Measurements from ENCODE around the gene PSAT1. TPM values are rescaled to one million over a fixed set of nuclear protein-coding genes. Genes with fewer than 3 reads are reported as not detected.

Gene PSAT1
- total and polyA plus RNA-seq, 2 of the 8 experiments (the other 6 are each of a cell fraction or from before 2014, with no cell fraction given) = 204 to 341 TPM

DNA sequence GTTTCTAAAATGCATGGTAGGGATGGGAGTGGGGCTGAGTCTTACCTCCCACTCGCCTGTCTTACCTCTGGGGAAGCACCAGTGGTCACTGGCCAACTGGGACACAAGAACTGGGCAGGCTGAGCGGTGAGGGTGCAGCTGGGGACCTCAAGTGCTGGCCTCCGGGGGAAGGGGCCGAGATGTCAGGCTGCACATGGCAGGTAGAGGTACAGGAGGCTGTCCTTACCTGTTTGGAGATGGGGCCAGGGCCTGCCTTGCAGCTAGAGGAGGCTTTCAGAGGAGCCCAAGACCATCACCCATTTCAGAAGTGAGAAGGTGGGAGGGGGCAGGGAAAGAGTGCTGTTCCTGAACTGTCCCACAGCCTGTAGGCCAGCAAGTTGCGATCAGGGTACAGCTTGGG is 14.2 kb downstream of the PSAT1 start:
- no peak overlapping the region for H3K27ac ChIP-seq (ENCODE audit: low read depth, low read length)
- no peaks in the 10 kb centered on the region; a peak in 1 of 4 replicates for H3K9me3 ChIP-seq (ENCODE audit: insufficient read depth in 2 of 2, low read depth in 1 of 2, low read length in 1 of 2)
- no peaks in the 10 kb centered on the region for H3K4me1 ChIP-seq (replicated peaks in 1 of 4; ENCODE audit: control insufficient read depth in 3 of 4, insufficient read depth in 4 of 4, low read length in 3 of 4)
- H2BK120ac ChIP-seq (replicated peaks; ENCODE audit: low read depth, low read length) = no peak overlapping the region
- FAIRE-seq (no peak), DNase-seq (ENCODE audit: low read depth in 1 of 2, low spot score in 2 of 2) (no peak)
- no peak overlapping the region; a peak in 1 of 7 replicates for H3K9ac ChIP-seq (replicated peaks in 1 of 4; ENCODE audit: extremely low read depth in 1 of 4, low read depth in 3 of 4, low read length in 3 of 4)
- H2BK15ac ChIP-seq (ENCODE audit: low read length) = no peak overlapping the region
- no peak overlapping the region for H2AFZ ChIP-seq (ENCODE audit: low read length)
- H3K79me2 ChIP-seq (ENCODE audit: control insufficient read depth in 1 of 2, insufficient read depth in 2 of 2, low read length in 2 of 2) = peaks cover 0 to 76% of the 10 kb centered on the region in 2 experiments; a peak in 2 of 4 replicates
- H2BK12ac ChIP-seq (ENCODE audit: low read depth, low read length) = no peak overlapping the region
- H3K4me3 ChIP-seq (ENCODE audit: extremely low read depth in 1 of 4, insufficient read depth in 2 of 4, low read depth in 3 of 4, low read length in 4 of 4) = no peak overlapping the region
- no peak overlapping the region; the same call in 1 of the 2 replicates for H2BK5ac ChIP-seq (ENCODE audit: low read depth, low read length)
- TF ChIP-seq POLR2AphosphoS5 (IDR thresholded peaks at IDR 0.05; ENCODE audit: low read depth, low read length) (peak; percentile 75; the same call in 1 of the 2 replicates), MAFK (IDR thresholded peaks at IDR 0.05; ENCODE audit: low read depth, low read length) (no peak), BACH1 (IDR thresholded peaks at IDR 0.05; ENCODE audit: low read length) (no peak), SUZ12 (IDR thresholded peaks at IDR 0.05; ENCODE audit: low read length) (no peak), CREB1 (IDR thresholded peaks at IDR 0.05) (no peak), SP1 (IDR thresholded peaks at IDR 0.05; ENCODE audit: low read depth, low read length) (no peak)
- TF ChIP-seq, protein P1, sequence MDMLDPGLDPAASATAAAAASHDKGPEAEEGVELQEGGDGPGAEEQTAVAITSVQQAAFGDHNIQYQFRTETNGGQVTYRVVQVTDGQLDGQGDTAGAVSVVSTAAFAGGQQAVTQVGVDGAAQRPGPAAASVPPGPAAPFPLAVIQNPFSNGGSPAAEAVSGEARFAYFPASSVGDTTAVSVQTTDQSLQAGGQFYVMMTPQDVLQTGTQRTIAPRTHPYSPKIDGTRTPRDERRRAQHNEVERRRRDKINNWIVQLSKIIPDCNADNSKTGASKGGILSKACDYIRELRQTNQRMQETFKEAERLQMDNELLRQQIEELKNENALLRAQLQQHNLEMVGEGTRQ (IDR thresholded peaks at IDR 0.05; ENCODE audit: low read length) = no peak
- H4K8ac ChIP-seq (ENCODE audit: extremely low read depth, insufficient read depth, low read length) = no peak overlapping the region
- no peaks in the 10 kb centered on the region for H3K27me3 ChIP-seq (replicated peaks in 1 of 4; ENCODE audit: control insufficient read depth in 3 of 4, extremely low read depth in 1 of 4, insufficient read depth in 3 of 4, low read length in 3 of 4)
- 93% methylated on average over 5 of the region's 5 CpGs; no CpG with 5 or more reads in 1 of the 2 experiments for WGBS, 2 experiments (ENCODE audit: extremely low coverage in 1 of 2, insufficient coverage in 1 of 2, insufficient read length in 1 of 2, insufficient replicate concordance in 2 of 2, low coverage in 1 of 2, low lambda C conversion rate in 2 of 2, missing lambda C conversion rate in 1 of 2)
- ChIA-PET CTCF (ENCODE audit: partially characterized antibody) (interaction anchor here (0.9 kb wide), 1 partner anchor 51 kb away, joined by 3 read pairs; no protein-coding TSS in a partner anchor), POLR2A (ENCODE audit: partially characterized antibody) (interaction anchor here (0.8 to 27.8 kb wide), 10 partner anchors 8 to 183 kb away, joined by 3 to 936 read pairs (median 4); partner anchors contain the start of genes CEP78 and PSAT1)
- H2BK20ac ChIP-seq (ENCODE audit: low read length) = no peak overlapping the region
- no peak overlapping the region for H3K18ac ChIP-seq (ENCODE audit: extremely low read depth, low read length)
- no peak overlapping the region for H3K14ac ChIP-seq (ENCODE audit: insufficient read length)
- no peak overlapping the region for H2AK5ac ChIP-seq (ENCODE audit: low read depth, low read length)
- H4K5ac ChIP-seq (ENCODE audit: insufficient read length, low read depth, low read length) = no peak overlapping the region
- H3K36me3 ChIP-seq (ENCODE audit: control insufficient read depth in 2 of 4, insufficient read depth in 4 of 4, low read length in 3 of 4) = peaks cover 39 to 100% (median 79%) of the 10 kb centered on the region in 4 experiments
- H4K91ac ChIP-seq (replicated peaks; ENCODE audit: insufficient read length, low read length) = no peak overlapping the region
- H3K23me2 ChIP-seq (ENCODE audit: low read depth, low read length) = no peaks in the 10 kb centered on the region
- H3K56ac ChIP-seq (replicated peaks; ENCODE audit: insufficient read length, low read depth, low read length) = no peak overlapping the region
- peaks cover 7% of the 10 kb centered on the region for H3K79me1 ChIP-seq (ENCODE audit: low read depth, low read length)
- no peak overlapping the region for H3K4me2 ChIP-seq (ENCODE audit: insufficient read depth in 1 of 2, low read depth in 2 of 2, low read length in 2 of 2)
- peaks cover 24 to 28% of the 10 kb centered on the region in 2 experiments for H4K20me1 ChIP-seq (replicated peaks in 1 of 2; ENCODE audit: control insufficient read depth in 1 of 2, insufficient read depth in 2 of 2, low read length in 2 of 2)
- no peak overlapping the region for H3K4ac ChIP-seq (replicated peaks; ENCODE audit: insufficient read length, low read depth, low read length)
- H3K23ac ChIP-seq (ENCODE audit: insufficient read length) = no peak overlapping the region

Measured in H1 (cell line).